NCI-H146 treated with DMSO at 0.1 percent for 48 hours (cell line): ENCODE results near the gene TMEM114.

Source experiments
- DNase-seq: peaks from one replicate; lab custom pipeline; 2025; ENCODE audit not compliant: unreplicated experiment; lab: John Stamatoyannopoulos, UW

TMEM114 gene

DNA sequence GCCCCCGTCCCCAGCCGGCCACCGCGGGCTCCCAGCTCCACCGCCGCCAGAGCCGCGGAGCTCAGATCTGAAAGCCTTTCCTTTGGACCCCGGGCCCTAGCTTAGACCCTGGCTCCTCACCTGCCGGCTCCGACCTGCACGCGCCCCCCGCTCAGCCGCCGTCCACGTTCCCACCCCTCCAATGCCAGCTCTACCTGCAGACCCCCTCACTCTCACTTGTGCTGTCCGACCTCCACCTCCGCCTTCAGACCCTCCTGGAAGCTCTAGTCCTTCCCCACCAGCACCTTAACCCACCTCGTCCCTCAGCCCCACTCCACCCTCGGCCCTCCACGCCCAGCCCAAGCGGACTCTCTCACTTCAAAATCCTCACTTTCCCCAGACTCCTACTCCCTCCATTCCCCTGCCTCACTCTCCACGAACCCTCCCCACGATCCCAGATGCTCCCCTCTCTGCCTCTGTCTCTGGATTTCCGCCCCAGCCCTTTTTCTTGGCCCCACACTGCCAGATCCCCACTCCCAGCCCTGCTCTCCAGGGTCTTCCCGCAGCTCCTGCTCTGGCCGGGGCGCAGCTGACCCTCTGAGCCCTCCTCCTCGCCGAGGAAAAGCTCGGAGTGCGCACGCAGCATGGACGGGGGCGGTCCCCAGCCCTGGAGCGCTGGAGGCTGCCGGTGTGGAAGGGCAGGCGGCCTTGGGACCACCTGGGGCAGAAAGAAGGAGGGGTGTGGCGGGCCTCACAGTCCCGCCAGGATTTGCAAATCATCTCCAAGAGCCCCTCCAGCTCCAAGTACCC, at the start of gene TMEM114:
Gene TMEM114, minus strand, starts transcription at position 612 of the 789 bp plus-strand sequence. CDS start 673 bp downstream, outside the sequence.
- DNase-seq, result no peak

DNA sequence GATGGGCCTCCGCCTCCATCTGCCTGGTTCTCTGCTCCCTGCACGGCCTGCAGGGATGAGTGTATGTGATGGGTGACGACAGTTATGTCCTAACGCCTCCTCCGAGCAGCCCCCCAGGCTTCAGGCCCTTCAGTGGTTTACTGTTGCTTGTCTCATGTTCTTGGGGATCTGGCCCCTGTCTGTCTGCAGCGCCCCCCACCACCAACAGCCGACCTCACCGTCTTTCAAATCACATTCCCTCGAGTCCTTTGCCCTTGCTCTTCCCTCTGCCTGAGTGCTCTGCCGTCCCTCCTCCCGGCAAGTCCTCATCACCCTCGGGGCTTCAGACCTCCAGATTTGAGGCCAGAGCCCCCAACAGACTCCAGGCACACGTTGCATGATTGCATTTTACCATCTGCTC, 49.4 kb upstream of the TMEM114 start:
- no peak for DNase-seq

DNA sequence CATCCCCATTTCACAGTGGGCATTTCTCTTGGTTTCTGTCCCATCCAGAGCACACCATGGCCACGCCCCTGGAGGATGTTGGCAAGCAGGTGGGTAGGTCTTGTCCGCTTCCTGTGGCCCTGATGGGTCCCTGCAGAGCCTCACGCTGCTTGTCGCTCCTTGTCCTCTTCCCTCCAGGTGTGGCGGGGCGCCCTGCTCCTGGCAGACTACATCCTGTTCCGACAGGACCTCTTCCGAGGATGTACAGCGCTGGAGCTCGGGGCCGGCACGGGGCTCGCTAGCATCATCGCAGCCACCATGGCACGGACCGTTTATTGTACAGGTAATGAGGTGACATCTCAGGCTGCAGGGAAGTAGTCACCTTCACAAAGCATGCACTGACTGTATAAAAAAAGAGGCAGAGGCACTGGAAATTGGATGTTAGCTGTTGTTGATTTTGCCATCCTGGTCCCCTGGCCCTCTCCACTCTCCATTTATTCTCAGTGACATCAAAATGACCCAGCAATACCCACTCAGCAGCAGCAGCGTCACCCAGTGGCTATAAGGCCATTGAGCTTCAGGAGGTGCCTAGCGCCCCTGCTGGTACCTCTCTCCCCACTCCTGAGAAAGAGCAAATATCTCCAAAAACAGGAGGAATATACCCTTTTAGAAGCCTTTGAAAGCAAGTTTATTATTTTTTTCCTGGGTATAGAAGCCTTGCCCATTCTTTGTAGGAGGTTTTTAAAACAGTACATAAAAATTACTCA, 44.9 kb upstream of the TMEM114 start:
- no peak for DNase-seq

DNA sequence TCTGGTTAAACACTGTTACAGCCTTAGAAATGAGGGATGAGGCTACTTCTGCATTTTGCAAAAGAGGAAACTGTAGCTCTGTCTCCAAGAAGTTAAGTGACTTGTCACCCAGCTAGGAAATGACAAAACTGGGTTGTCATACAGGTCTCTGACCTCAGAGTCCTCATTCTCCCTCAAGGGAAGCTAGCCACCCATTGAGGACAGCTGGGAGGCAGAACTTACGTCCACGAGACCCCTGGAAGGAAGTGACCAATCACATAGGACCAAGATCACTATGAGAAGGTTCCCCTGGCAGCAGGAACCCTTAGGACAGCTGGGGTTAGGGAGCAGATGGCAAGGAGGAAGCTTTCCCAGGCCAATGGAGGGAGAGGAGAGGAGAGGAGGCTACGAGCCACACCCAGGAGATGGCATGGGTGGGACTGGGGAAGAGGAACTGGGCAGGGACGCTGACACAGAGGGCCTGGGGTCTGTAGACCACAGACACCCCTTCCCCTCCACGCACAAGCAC, 42.4 kb upstream of the TMEM114 start:
- DNase-seq, result no peak

GRCh38 chr16:8631818-8632465, 41.6 kb upstream of the TMEM114 start:
- DNase-seq, result no peak

- no peak for DNase-seq
Observed at GRCh38 chr16:8631373-8631772, 41.1 kb upstream of the TMEM114 start.

DNA sequence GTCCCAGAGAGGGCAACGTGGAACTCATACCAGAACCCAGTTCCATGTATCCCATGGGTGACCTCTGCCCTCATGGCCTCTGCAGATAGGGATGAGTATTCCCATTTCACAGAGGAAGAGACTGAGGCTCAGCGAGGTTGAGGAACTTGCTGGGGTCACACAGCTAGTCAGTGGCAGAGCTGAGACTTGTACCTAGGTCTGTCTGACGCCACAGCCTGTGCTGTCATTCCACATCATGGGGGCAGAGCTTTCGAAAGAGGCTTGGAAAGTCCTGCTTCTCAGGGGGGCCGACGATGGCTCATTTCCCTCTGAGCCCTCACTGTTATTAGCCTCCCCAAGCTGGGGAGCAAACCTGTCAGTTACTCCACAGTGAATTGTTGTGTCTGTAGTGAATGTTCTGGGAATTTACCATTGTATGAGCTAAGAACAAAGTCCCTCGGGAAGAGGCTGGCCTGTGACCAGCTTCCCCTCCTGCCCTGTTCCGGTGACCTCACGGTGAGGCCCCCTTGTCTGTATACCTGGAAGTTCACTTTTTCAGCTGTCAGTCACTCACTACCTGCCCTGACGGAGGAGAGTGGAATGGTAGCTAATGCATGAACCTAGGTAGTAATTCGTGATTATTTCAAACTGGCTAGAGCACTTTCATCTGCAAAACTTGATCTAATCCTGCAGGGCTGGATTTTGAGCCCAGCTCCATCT, 40.1 kb upstream of the TMEM114 start:
- no peak for DNase-seq

DNA sequence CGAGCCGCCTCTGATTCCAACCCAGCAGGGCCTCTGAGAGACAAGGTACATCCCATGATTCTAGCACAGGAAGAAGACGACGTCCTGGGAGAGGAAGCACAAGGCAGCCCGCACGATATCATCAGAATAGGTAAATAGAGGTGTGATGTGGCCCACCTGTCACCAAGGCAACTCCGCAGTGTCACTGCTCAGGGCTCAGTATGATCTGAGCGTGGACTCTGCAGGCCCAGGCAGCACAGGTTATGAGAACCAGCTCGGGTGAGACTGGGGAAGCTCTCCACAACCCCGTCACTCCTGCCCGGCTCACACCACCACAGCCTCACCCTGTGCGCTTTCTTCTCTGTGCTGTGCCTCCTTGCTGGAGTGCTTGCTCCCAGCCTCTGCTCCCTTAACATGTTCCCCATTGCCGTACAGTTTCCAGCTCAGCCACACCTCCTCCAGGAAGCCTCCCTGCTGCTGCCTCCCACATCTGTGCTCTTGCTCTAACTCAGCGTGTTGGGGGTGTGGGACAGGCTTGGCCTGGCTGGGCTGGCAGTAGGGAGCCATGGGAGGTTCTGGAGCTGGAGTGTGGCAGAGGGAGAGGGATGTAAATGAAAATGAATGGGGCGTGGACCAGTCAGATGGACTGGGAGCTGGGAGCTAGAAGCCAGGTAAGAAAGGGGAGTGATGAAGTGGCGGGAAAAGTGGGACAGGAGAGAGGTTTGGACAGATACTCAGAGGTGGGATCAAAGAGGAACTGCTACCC, 38.8 kb upstream of the TMEM114 start:
- no peak for DNase-seq

DNA sequence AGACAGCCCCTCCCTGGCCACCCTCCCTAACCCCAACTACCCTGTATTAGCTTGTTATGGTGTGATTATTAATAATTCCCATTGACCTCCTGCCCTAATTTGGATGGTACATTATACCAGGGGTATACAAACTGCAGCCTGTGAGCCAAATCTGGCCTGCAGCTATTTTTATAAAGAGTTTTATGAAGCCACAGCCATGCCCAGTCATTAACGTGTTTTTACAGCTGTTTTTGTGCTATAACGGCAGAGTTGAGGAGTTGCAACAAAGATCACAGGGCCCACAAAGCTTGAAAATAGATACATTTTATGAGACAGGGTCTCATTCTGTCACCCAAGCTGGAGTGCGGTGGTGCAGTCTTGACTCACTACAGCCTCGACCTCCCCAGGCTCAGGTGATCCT, 37.1 kb upstream of the TMEM114 start:
- DNase-seq, result no peak

DNA sequence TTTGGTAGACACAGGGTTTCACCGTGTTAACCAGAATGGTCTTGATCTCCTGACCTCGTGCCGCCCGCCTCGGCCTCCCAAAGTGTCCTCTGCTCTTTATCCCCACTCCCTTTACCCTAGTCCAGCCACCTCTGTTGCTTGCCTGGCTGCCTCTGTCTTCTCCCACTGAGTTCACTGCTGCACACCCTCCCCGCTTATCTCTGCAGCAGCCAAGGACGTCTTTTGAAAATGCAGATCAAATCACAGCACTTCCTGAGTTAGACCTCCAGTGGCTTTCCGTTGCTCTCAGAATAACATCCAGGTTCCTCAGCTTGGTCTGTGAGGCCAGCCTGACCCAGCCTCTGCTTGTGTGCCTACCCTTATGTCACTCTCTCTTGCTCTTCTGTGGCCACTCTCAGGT, 36.6 kb upstream of the TMEM114 start:
- no peak for DNase-seq

DNA sequence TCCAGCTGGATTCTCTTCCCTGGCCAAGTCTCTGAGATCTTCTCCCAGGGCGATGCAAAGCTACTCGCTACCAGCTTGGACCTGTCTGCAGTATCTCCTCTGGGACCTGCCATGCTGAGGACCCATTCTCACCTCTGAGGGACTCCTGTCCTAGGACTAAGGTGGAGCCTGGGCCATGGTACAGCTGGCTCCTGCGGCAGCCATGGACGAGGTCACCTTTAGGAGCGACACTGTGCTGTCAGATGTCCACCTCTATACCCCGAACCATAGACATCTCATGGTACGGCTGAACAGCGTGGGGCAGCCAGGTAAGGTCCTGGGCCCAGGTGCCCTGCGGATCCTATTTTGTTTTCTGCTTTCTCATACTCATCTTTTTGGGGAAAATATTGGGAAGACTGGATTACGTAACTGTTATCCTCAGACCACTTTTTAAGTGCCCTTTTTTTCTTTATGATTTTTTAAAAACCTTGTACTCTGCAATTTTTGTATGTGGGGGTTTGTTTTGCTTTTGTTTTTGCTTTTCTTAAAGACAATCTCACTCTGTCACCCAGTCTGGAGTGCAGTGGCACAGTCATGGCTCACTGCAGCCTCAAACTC, 35.3 kb upstream of the TMEM114 start:
- DNase-seq, result no peak

DNA sequence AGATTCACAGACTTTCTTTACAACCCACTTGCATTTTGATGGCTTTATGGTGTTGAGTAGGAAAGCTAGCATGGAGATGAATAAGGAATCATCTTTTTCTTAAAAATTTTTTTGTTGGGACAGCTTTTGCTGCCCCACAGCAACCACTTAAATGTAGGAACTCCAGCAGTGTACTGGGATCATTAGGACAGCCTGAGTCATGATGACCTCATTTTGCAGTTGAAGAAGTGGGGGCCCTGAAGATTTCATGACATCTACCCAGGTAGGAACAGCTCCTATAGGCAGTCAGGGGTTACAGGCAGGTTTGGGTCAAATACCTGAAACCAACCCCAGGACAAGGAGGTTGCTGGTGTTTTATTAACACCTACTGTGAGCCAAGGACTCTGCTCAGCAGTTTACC, 33.3 kb upstream of the TMEM114 start:
- DNase-seq, result no peak

DNA sequence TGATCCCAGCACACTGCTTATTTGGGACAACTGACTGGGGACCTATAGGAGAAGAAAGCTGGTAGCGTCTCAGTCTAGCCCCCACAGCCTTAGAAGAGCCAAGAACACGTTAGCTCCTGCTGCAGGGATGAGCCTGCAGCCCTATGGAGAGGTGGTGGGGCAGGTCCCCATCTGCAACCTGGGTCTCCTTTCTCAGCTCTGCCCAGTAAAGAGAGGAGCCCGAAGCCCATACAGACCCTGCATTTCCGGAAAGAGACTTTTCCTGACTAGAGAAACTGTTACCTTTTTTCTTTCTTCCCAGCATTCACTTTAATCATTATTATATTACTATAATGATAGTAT, 32.0 kb upstream of the TMEM114 start:
- DNase-seq, result peak; percentile 16

GRCh38 chr16:8621572-8622314, 31.4 kb upstream of the TMEM114 start, which contains the start of gene METTL22:
Gene METTL22, plus strand, starts transcription at chr16:8621698. Its CDS starts 3,968 bp downstream, at chr16:8625666.
- peak; percentile 78 for DNase-seq

DNA sequence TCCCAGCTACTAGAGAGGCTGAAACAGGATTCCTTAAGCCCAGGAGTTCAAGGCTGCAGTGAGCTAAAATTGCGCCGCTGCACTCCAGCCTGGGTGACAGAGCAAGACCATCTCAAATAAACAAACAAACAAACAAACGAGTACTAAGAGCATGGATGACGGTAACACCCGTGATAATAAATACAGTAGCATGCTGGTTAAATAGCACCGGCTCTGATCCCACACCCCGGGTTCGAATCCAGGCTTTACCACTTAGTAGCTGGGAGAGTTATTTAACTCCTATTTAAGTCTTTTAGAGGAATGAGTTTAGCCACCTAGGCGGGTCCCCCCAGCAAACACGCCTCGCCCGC, 30.9 kb upstream of the TMEM114 start:
- DNase-seq, result no peak

DNA sequence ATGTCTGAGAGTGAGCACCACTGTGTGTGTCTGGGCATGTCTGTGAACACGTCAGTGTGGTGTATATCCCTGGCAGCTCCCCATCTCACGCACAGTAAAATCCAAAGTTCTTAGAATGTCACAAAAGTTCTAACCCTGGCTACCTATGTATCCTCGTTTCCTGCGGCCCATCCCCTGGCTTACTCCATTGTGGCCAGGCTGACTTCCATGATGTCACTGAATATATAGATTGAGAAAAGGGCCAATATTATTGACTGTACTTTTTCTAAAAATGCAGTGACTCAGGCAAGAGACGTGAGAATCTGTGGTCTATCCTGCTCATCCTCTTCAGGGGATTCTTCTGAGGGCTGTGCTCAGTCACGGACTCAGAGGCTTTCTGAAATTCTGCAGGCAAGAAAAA, 30.2 kb upstream of the TMEM114 start:
- DNase-seq, result no peak

- no peak for DNase-seq
Observed at GRCh38 chr16:8619671-8620370, 29.5 kb upstream of the TMEM114 start.

GRCh38 chr16:8614435-8615029, 24.2 kb upstream of the TMEM114 start:
- DNase-seq, result no peak
